Measurements from ENCODE around the gene BRPF3.
A peak's percentile ranks its signal among the peaks of the same experiment; 100 is the strongest.

BRPF3 gene

DNA sequence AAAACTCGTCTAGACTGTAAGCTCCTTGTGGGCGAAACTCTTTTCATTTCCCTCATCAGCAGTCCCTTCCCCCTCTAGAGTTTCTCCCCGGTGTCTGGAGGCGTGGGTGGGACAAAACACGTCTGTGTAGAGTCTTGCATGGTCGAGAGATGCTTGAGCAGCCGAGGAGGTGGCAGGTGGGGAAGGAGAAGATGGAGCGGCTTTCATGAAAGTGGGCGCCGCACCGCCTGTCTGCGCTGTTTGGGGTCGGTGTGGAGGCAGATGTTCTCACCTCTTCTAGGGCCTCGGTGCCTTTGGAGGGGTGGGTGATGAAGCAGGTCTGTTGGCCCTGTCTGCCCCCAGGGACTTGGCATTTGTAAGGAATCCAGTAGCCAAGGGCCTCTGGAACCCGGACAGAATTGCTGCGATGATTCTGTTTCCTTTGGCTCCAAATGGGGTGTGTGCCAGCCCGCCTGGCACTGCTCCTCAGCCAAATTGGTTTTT, 1.2 kb downstream of the BRPF3 start:
- no peak for DNase-seq (ENCODE audit: low read depth)
- TF ChIP-seq, protein P1, sequence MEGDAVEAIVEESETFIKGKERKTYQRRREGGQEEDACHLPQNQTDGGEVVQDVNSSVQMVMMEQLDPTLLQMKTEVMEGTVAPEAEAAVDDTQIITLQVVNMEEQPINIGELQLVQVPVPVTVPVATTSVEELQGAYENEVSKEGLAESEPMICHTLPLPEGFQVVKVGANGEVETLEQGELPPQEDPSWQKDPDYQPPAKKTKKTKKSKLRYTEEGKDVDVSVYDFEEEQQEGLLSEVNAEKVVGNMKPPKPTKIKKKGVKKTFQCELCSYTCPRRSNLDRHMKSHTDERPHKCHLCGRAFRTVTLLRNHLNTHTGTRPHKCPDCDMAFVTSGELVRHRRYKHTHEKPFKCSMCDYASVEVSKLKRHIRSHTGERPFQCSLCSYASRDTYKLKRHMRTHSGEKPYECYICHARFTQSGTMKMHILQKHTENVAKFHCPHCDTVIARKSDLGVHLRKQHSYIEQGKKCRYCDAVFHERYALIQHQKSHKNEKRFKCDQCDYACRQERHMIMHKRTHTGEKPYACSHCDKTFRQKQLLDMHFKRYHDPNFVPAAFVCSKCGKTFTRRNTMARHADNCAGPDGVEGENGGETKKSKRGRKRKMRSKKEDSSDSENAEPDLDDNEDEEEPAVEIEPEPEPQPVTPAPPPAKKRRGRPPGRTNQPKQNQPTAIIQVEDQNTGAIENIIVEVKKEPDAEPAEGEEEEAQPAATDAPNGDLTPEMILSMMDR (IDR thresholded peaks at IDR 0.05; ENCODE audit: insufficient read depth, low read depth, low read length, missing control alignments): no peak

DNA sequence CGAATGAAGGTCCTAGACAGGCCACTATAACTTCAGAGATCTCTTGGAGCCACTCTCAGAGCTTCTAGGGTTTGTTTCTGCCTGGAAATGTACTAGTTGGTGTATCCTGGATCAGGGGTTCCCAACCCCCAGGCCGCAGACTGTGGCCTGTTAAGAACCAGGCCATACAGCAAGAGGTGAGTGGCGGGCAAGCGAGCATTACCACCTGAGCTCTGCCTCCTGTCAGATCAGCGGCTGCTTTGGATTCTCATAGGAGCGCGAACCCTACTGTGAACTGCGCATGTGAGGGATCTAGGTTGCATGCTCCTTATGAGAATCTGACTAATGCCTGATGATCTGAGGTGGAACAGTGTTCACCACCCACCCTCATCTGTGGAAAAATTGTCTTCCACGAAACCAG, 2.4 kb downstream of the BRPF3 start:
- DNase-seq (ENCODE audit: low read depth): no peak
- no peak overlapping the region for H3K4me3 ChIP-seq (ENCODE audit: low read length)
- TF ChIP-seq, protein P1 (IDR thresholded peaks at IDR 0.05; ENCODE audit: insufficient read depth, low read depth, low read length, missing control alignments): no peak

More for the DNA sequence above, 1.2 kb downstream of the BRPF3 start:
- peak overlapping the region; percentile 86 for H3K4me3 ChIP-seq (ENCODE audit: low read length)

DNA sequence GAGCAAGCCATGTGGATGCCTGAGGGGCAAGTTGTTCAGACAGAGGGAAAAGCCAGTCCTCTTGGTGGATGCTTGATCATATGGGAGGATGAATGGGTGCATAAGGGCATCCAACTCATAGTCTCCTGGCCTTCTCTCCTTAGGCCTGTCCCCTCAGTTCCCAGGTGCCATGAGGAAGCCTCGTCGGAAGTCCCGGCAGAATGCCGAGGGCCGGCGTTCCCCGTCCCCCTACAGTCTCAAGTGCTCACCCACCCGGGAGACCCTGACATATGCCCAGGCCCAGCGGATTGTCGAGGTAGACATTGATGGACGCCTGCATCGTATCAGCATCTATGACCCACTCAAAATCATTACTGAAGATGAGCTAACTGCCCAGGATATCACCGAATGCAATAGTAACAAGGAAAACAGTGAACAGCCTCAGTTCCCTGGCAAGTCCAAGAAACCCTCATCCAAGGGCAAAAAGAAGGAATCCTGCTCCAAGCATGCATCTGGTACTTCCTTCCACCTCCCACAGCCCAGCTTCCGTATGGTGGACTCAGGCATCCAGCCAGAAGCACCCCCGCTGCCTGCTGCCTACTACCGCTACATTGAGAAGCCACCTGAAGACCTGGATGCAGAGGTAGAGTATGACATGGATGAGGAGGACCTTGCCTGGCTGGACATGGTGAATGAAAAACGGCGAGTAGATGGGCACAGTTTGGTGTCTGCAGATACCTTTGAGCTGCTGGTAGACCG, 3.8 kb downstream of the BRPF3 start:
- TF ChIP-seq, protein P1 (IDR thresholded peaks at IDR 0.05; ENCODE audit: insufficient read depth, low read depth, low read length, missing control alignments): no peak
- H3K4me3 ChIP-seq (ENCODE audit: low read length): no peak overlapping the region
- DNase-seq (ENCODE audit: low read depth): no peak

DNA sequence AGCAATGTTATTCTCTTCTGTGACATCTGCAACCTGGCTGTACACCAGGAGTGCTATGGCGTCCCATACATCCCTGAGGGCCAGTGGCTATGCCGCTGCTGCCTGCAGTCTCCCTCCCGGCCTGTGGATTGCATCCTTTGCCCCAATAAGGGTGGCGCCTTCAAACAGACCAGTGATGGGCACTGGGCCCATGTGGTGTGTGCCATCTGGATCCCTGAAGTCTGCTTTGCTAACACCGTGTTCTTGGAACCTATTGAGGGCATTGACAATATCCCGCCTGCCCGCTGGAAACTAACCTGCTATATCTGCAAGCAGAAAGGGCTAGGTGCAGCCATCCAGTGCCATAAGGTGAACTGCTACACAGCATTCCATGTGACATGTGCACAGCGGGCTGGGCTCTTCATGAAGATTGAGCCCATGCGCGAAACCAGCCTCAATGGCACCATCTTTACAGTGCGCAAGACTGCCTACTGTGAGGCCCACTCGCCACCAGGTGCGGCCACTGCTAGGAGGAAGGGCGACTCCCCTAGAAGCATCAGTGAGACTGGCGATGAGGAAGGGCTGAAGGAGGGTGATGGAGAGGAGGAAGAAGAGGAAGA, 4.6 kb downstream of the BRPF3 start:
- no peak for DNase-seq (ENCODE audit: low read depth)
- TF ChIP-seq, protein P1 (IDR thresholded peaks at IDR 0.05; ENCODE audit: insufficient read depth, low read depth, low read length, missing control alignments): no peak
- no peak overlapping the region for H3K4me3 ChIP-seq (ENCODE audit: low read length)

DNA sequence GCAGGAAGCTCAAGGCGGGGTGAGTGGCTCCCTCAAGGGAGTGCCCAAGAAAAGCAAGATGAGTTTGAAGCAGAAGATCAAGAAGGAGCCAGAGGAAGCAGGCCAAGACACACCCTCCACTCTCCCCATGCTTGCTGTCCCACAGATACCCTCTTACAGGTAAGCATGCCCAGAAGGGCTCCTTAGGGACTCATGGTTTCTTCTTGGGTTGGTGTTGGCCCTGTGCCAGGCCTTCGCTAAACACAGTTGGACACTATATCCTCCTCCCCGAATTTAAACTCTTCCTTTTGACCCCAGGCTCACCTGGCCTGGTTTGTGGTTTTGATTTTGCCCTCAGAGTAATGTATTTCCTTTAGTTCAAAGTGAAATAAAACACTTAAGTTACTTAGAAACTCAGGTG, 5.1 kb downstream of the BRPF3 start:
- no peak for DNase-seq (ENCODE audit: low read depth)
- H3K4me3 ChIP-seq (ENCODE audit: low read length): no peak overlapping the region
- TF ChIP-seq, protein P1 (IDR thresholded peaks at IDR 0.05; ENCODE audit: insufficient read depth, low read depth, low read length, missing control alignments): no peak

DNA sequence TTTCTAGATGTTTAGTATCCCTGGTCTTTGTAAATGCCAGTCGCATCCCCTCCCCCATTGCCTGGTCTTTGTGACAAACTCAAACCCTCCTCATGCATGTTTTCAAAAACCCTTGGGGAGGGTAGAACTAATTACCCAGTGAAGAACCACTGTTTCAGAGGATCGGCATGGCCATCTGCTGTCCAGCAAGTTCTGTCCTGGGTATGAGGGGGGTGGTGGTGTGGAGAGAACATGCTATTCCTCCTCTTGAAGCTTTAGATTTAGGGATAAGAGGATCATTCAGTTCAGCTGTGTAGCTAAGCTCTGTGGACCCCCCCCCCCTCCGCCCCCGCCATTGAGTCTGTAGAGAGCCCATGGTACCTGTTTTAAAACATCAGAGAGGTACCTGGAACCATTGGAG, 5.6 kb downstream of the BRPF3 start:
- TF ChIP-seq, protein P1 (IDR thresholded peaks at IDR 0.05; ENCODE audit: insufficient read depth, low read depth, low read length, missing control alignments): no peak
- DNase-seq (ENCODE audit: low read depth): no peak
- H3K4me3 ChIP-seq (ENCODE audit: low read length): no peak overlapping the region

All from epithelial cell of esophagus (primary cell).